ENCODE data around the gene PLA2G6.
"Not testable (repeated sequence)": the region's sequence is repeated elsewhere in the genome, so short reads cannot be mapped to it uniquely, and the experiment has no call there.

The PLA2G6 gene

DNA sequence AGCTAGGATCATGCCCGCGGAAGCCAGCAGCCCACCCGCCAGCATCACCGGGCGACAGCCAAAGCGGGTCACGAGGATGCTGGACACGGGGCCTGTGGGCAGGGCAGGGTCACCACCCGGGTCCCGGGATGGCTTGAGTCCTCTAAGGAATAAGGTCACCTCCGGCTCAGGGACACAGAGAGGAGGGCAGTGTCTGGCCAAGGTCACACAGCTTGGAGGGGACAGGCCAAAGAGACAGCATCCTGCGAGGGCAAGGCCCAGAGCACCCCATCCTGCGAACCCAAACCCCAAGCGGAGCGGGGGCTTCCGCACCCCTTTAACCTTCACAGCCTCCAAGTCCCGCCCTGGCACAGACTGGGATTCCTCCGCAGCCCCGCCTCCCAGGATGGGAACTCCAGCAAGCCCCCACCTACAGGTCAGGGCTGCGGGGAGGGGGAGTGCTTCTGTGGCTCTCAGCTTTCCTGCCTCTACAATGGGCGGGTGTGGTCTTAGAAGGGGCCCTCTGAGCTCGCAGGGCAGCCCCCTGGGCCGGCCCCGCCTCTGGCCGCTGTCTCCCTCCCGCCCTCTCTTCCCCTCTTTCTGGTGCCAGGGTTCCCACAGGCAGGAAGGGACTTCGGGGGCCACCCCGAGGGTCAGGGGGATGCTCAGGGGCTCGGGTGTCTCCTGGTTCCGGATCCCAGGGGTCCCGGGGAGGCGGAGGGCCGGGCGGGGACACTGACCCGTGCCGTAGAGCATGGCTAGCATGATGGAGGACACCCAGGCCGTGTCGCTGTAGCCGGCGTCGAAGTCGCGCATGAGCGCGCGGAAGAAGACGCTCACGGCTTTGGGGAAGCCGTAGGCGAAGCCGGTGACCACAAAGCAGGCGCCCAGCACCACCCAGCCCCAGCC lies 99.4 kb downstream of the PLA2G6 start:
- peak overlapping the region; percentile 43 for H3K4me3 Mint-ChIP-seq

DNA sequence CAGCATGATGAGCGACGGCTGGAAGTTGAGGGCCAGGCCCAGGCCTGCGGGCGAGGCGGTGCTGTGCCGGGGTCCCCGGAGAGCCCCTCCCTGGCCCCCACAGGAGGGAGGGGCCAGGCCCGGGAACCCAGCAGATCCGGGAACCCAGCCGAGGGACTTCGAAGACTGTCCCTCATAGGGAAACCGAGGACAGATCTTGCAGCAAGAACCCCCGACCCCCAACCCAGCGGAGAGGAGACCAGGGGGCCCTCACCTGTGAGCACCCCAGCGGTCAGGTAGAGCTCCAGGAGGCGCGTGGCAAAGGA lies 100.0 kb downstream of the PLA2G6 start:
- Mint-ChIP-seq H3K27me3 (peaks cover 11% of the 10 kb centered on the region), H3K4me1 (no peaks in the 10 kb centered on the region), H3K4me3 (no peak overlapping the region), H3K9me3 (no peaks in the 10 kb centered on the region), H3K36me3 (ENCODE audit: insufficient read depth) (no peaks in the 10 kb centered on the region), H3K27ac (ENCODE audit: low read depth) (no peak overlapping the region)
- no peak for DNase-seq (ENCODE audit: low spot score in 2 of 2)
- no peak for ATAC-seq (replicated peaks; ENCODE audit: extremely low read depth, poor library complexity, severe bottlenecking)

More for the DNA sequence above, 99.4 kb downstream of the PLA2G6 start:
- Mint-ChIP-seq H3K36me3 (ENCODE audit: insufficient read depth) (no peaks in the 10 kb centered on the region), H3K9me3 (no peaks in the 10 kb centered on the region), H3K27ac (ENCODE audit: low read depth) (no peak overlapping the region), H3K4me1 (no peaks in the 10 kb centered on the region), H3K27me3 (peaks cover 11% of the 10 kb centered on the region)
- no peak for ATAC-seq (replicated peaks; ENCODE audit: extremely low read depth, poor library complexity, severe bottlenecking)
- no peak for DNase-seq (ENCODE audit: low spot score in 2 of 2)

DNA sequence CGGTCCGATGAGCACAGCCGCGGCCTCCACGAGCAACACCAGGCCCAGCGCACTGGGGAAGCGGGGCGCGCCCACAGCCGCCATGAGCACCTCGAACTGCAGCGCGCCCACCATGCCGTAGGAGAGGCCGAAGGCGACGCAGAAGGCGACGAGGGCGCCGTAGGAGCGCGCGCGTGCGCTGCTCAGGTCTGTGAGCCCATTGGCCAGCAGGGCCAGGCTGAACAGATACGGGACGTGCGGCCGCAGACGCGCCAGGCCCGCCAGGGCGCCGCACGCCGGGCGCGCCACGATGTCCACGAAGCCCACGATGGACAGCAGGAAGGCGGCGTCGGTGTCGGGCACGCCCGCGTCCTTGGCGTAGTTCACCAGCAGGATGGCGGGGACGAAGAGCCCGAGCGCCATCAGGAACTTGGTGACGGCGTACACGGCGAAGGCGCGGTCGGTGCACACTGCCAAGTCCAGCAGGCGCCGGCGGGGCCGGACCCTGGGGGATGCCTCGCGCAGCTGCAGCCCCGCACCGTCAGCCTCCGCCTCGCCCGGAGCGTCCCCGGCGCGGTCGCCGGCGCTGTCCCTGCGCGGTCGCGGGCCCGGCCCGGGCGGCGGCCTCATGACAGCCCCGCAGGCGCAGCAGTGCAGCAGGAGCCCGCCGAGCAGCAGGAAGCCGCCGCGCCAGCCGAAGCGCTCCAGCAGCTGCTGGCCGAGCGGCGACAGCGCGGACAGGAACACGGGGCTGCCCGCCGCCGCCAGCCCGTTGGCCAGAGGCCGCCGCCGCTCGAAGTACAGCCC lies 100.6 kb downstream of the PLA2G6 start:
- H3K27ac Mint-ChIP-seq (ENCODE audit: low read depth): no peak overlapping the region
- DNase-seq (ENCODE audit: low spot score in 2 of 2): no peak
- ATAC-seq (replicated peaks; ENCODE audit: extremely low read depth, poor library complexity, severe bottlenecking): no peak
- no peaks in the 10 kb centered on the region for H3K4me1 Mint-ChIP-seq
- peak overlapping the region; percentile 18 for H3K4me3 Mint-ChIP-seq
- no peaks in the 10 kb centered on the region for H3K36me3 Mint-ChIP-seq (ENCODE audit: insufficient read depth)
- H3K27me3 Mint-ChIP-seq: peaks cover 11% of the 10 kb centered on the region
- no peaks in the 10 kb centered on the region for H3K9me3 Mint-ChIP-seq

DNA sequence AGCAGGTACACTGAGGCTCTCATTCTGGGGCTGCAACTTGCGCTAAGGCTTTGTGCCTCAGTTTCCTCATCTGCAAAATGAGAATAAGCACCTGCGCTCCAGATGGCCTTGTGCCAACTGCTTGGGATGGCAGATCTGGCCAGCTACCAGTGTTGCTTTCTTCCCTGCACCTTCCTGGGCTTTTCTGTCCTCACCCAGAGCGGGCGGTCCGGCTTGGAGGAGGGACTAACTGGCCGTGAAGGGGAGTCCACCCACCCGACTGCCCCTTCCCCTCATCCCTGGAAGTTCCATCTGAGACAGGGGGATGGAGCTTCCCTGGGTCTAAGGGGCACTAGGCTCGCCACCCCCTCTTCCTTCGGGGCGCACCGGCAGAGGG lies 101.2 kb downstream of the PLA2G6 start:
- Mint-ChIP-seq H3K4me1 (no peaks in the 10 kb centered on the region), H3K27ac (ENCODE audit: low read depth) (no peak overlapping the region), H3K4me3 (peak overlapping the region; percentile 18), H3K9me3 (no peaks in the 10 kb centered on the region), H3K27me3 (peaks cover 11% of the 10 kb centered on the region), H3K36me3 (ENCODE audit: insufficient read depth) (no peaks in the 10 kb centered on the region)
- DNase-seq (ENCODE audit: low spot score in 2 of 2): no peak
- no peak for ATAC-seq (replicated peaks; ENCODE audit: extremely low read depth, poor library complexity, severe bottlenecking)

DNA sequence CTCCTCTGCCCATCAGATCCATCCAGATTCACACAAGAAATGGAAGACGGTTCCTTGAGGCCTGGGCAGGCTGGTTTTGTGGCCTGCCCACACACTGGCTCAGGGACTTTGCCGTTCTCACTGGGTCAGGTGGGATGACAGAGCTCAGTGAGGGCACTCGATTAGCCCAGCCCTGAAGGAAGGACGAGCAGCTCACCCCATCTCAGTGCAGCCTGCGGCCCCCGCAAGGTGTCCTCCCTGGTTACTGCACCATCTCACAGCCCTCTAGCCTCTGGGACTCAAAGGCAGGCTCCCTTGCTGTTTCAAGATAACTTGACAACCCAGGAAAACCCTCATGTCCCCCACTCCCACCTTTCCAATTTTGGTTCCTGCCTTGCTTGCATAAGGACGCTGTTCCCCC lies 101.8 kb downstream of the PLA2G6 start:
- Mint-ChIP-seq H3K4me3 (no peak overlapping the region), H3K27me3 (peaks cover 11% of the 10 kb centered on the region), H3K4me1 (no peaks in the 10 kb centered on the region), H3K9me3 (no peaks in the 10 kb centered on the region), H3K36me3 (ENCODE audit: insufficient read depth) (no peaks in the 10 kb centered on the region), H3K27ac (ENCODE audit: low read depth) (no peak overlapping the region)
- DNase-seq (ENCODE audit: low spot score in 2 of 2): no peak
- no peak for ATAC-seq (replicated peaks; ENCODE audit: extremely low read depth, poor library complexity, severe bottlenecking)

DNA sequence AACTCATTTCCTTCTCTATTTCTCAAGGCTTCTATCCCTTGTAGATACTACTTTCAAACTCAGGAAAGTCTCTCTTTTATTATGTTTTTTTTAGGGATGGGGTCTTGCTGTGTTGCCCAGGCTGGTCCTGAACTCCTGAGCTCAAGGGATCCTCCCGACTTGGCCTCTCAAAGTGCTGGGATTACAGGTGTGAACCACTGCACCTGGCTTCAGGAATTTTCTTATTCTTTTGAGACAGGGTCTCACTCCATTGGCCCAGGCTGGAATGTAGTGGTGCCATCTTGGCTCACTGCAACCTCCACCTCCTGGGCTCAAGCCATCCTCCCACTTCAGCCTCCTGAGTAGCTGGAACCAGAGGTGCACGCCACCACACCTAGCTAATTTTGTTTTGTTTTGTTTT lies 102.4 kb downstream of the PLA2G6 start:
- not testable (repeated sequence) for H3K36me3 Mint-ChIP-seq (ENCODE audit: insufficient read depth); H3K27ac Mint-ChIP-seq (ENCODE audit: low read depth); DNase-seq (ENCODE audit: low spot score in 2 of 2); H3K4me3 Mint-ChIP-seq; H3K9me3 Mint-ChIP-seq; ATAC-seq (replicated peaks; ENCODE audit: extremely low read depth, poor library complexity, severe bottlenecking); H3K4me1 Mint-ChIP-seq
- peaks cover 11% of the 10 kb centered on the region for H3K27me3 Mint-ChIP-seq

DNA sequence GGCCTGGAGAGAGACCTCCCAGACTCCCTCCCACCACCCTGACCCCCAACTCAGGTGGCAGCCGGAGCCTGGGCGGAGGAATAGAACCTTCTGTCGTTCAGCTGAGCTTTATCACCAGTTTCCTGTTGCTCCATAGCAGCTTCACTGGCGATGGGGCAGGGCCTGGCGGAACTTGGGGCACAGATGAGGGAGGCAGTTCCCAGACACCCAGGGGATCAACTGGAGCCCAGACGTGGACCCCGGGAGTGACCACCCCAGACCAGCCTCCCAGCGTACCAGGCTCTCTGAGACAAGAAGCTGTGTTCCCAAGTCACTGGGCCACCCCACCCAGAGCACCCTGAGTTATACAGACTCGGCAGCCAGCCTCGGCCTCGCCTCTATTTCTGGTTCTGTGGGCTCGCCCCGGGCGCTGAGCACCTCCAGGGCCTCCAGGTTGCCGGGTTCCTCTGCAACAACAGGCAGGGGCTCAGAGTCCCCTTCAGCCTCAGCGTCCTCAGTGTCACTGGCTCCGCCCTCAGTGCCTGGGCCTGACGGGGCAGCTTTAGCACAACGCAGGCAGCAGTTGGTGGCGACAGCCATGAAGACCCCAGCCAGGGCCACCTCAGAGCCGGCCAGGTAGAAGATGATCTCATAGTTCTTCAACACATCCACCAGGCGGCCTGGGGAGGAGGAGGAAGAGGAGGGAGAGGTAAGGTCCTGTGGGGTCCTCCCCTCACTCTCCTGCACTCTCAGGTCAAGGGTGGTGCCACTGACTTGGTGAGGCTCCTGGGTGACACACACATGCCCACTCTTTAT lies 103.4 kb downstream of the PLA2G6 start:
- Mint-ChIP-seq H3K27ac (ENCODE audit: low read depth) (no peak overlapping the region), H3K36me3 (ENCODE audit: insufficient read depth) (peaks cover 2% of the 10 kb centered on the region), H3K4me3 (no peak overlapping the region), H3K4me1 (no peaks in the 10 kb centered on the region), H3K27me3 (peaks cover 11% of the 10 kb centered on the region), H3K9me3 (no peaks in the 10 kb centered on the region)
- ATAC-seq (replicated peaks; ENCODE audit: extremely low read depth, poor library complexity, severe bottlenecking) (no peak), DNase-seq (ENCODE audit: low spot score in 2 of 2) (no peak)

DNA sequence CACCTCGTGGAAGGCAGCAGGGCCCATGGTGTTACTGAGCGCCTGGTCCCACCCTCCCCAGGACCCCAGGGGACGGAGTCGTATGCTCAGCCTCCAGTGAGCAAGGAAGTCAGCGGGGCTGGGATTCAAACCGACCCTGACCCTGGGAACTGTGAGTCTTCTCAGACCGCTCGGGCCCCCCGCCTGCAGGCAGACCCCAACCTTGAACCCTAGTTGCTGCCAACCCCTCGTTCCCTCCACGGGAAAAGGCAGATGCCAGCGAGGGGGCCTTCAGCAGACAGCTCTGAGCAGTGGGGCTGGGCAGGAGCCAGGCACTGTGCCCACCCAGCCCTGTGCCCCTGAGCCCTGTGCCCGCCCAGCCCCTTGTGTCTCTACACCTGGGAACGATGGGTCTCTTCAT lies 104.0 kb downstream of the PLA2G6 start:
- ATAC-seq (replicated peaks; ENCODE audit: extremely low read depth, poor library complexity, severe bottlenecking): no peak
- no peak for DNase-seq (ENCODE audit: low spot score in 2 of 2)
- H3K27ac Mint-ChIP-seq (ENCODE audit: low read depth): no peak overlapping the region
- H3K9me3 Mint-ChIP-seq: no peaks in the 10 kb centered on the region
- H3K36me3 Mint-ChIP-seq (ENCODE audit: insufficient read depth): peaks cover 4% of the 10 kb centered on the region
- H3K27me3 Mint-ChIP-seq: peaks cover 11% of the 10 kb centered on the region
- no peaks in the 10 kb centered on the region for H3K4me1 Mint-ChIP-seq
- H3K4me3 Mint-ChIP-seq: no peak overlapping the region

DNA sequence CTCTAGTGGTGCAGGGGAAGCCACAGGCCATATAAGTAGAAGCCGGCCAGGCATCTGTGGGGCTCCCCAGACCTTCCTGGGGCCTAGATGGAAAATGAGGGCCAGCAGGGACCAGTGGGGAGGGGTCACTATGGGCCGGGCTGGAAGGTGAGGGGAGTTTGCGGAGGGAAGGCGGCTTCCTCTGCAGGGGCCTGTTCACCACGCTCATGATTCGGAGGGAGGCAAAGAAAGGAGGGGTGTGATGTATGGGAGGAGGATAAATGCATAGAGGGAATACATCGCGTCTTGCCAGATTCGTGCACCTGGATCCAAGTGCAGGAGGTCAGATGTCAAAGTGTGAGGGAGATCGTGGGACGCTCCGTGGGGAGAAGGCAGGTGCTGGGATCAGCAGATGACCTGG lies 104.5 kb downstream of the PLA2G6 start:
- DNase-seq (ENCODE audit: low spot score in 2 of 2): no peak
- Mint-ChIP-seq H3K27ac (ENCODE audit: low read depth) (no peak overlapping the region), H3K36me3 (ENCODE audit: insufficient read depth) (peaks cover 9% of the 10 kb centered on the region), H3K4me1 (no peaks in the 10 kb centered on the region), H3K4me3 (no peak overlapping the region), H3K9me3 (no peaks in the 10 kb centered on the region), H3K27me3 (peaks cover 11% of the 10 kb centered on the region)
- ATAC-seq (replicated peaks; ENCODE audit: extremely low read depth, poor library complexity, severe bottlenecking): no peak

DNA sequence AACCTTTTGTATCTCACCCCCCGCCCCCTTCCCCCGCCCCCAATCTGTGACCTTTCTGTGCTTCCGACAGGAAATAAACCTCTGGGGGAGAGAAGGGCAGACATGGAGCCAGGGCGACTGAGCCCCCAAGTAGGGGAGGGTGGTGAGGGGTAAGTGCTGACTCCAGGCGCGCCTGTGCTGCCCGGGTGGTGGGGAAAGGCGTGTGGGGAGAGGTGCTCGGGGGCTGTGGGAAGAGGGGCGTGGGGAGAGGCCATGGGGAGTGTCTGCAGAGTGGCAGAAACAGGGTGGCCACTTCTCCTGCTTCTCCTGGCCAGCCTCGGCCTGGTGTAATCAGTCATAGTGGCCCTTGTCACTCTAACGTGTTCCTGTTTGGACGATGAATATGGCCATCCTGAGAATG lies 105.7 kb downstream of the PLA2G6 start:
- DNase-seq (ENCODE audit: low spot score in 2 of 2): no peak
- ATAC-seq (replicated peaks; ENCODE audit: extremely low read depth, poor library complexity, severe bottlenecking): no peak
- Mint-ChIP-seq H3K4me1 (no peaks in the 10 kb centered on the region), H3K27ac (ENCODE audit: low read depth) (no peak overlapping the region), H3K27me3 (peaks cover 11% of the 10 kb centered on the region), H3K36me3 (ENCODE audit: insufficient read depth) (peaks cover 12% of the 10 kb centered on the region), H3K9me3 (no peaks in the 10 kb centered on the region), H3K4me3 (no peak overlapping the region)

DNA sequence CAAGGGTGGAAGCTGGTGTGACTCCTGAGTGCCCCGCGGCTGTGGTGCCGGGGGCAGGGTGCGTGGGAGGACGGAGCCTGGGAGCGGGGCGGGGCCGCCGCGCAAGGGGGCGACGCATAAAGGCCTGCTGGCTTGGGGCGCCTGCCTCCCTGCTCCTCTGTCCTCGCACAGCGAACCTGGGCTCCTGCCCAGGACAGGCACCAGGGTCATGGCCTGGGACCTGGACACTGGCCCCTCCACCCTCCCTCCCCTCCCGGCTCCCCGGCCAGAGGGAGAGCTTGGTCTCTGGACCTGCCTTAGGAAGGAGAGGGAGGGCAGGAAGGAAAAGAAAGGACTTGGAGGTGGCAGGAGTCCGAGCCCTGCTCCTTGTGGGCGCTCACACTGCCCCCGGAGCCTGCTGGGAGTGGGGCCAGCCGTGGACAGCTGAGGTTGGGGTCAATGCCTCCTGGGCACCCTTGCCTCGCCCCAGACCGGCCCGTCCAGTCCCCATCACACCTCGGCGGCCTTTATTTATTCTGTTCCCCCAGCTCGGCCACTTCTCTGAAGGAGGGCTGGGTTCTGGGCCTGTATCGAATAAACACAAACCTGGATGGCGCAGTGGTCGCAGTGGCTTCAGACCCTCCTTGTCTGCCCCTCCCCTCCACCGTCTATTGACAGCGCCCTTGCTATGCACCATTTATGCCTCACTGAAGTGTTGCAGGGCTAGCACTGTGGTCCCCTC lies 106.4 kb downstream of the PLA2G6 start:
- ATAC-seq (replicated peaks; ENCODE audit: extremely low read depth, poor library complexity, severe bottlenecking) (no peak), DNase-seq (ENCODE audit: low spot score in 2 of 2) (no peak)
- Mint-ChIP-seq H3K27ac (ENCODE audit: low read depth) (no peak overlapping the region), H3K4me3 (no peak overlapping the region), H3K9me3 (no peaks in the 10 kb centered on the region), H3K36me3 (ENCODE audit: insufficient read depth) (peaks cover 12% of the 10 kb centered on the region), H3K27me3 (peaks cover 7% of the 10 kb centered on the region), H3K4me1 (no peaks in the 10 kb centered on the region)

Measured in central memory CD8-positive, alpha-beta T cell (primary cell).